ENCODE measurements around the gene MYBPHL.
"Not testable (repeated sequence)": the region's sequence is repeated elsewhere in the genome, so short reads cannot be mapped to it uniquely, and the experiment has no call there.

MYBPHL gene

DNA sequence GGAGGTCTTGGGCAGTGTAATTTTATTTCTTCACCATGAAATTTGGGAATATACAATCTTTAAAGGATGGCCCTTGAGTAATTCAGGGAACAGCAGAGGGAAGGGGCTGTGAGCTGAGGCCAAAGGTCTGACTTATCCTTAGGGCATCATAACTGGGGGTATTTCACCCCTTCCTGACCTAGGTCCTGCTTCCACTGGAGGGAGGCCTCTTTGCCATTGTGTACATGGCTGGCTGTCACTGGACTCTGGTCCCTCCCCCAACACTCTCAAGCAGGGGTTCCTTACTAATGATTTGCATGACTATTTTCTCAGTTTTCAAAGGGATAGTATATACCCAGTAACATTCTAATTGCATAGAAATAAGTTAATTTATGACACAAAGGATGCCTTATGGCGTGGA lies 16.7 kb downstream of the MYBPHL start:
- H3K9me3 ChIP-seq (ENCODE audit: control insufficient read depth, insufficient read depth, low read length), result no peaks in the 10 kb centered on the region
- no peak overlapping the region for H3K9ac ChIP-seq (ENCODE audit: low read depth, low read length)
- no peaks in the 10 kb centered on the region for H3K27me3 ChIP-seq (ENCODE audit: control insufficient read depth, insufficient read depth, low read length)
- no peak overlapping the region for H3K4me3 ChIP-seq (ENCODE audit: low read depth, low read length)
- peaks cover 5% of the 10 kb centered on the region for H3K4me1 ChIP-seq (ENCODE audit: control insufficient read depth, insufficient read depth, low read length)
- H3K36me3 ChIP-seq (ENCODE audit: control insufficient read depth, insufficient read depth, low read length), result no peaks in the 10 kb centered on the region

DNA sequence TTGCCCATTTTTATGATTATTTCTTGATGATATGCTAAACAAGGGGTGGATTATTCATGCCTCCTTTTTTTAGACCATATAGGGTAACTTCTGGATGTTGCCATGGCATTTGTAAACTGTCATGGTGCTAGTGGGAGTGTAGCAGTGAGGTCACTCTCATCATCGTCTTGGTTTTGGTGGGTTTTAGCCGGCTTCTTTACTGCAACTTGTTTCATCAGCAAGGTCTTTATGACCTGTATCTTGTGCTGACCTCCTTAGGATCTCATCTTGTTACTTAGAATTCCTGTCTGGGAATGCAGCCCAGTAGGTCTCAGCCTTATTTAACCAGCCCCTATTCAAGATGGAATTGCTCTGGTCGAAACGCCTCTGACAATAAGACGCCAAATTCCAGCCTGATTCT lies 20.0 kb downstream of the MYBPHL start:
- not testable (repeated sequence) for H3K27me3 ChIP-seq (ENCODE audit: control insufficient read depth, insufficient read depth, low read length)

DNA sequence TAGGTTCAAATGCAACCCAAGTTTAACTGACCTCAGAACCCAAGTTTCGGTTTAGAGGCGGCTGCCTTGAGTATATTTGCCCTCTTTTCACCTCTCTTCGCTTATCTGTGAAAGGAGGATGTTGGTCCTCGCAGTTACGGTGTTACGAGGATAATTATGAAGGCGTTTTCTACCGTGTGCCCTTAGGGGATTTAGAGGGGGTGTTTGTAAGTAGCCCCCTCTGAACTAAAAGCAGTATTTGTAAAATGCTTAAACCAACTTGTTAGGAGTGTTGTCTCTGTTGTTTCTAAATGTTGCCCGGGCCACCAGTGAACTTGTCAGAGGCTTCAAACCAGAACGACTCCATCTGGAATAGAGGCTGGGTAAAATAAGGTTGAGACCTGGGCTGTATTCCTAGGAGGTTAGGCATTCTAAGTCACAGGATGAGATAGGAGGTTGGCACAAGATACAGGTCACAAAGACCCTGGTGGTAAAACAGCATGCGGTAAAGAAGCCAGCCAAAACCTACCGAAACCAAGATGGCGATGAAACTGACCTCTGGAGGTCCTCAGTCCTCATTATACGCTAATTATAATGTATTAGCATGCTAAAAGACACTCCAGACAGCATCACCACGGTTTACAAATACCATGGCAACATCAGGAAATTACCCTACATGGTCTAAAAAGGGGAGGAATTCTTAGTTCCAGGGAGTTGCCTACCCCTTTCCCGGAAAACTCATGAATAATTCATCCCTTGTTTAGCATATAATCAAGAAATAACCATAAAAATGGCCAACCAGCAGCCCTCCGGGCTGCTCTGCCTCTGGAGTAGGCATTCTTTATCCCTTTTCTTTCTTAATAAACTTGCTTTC lies 22.8 kb downstream of the MYBPHL start:
- peak overlapping the region; percentile 100 for H3K4me3 ChIP-seq (ENCODE audit: low read depth, low read length)
- no peaks in the 10 kb centered on the region for H3K27me3 ChIP-seq (ENCODE audit: control insufficient read depth, insufficient read depth, low read length)
- H3K4me1 ChIP-seq (ENCODE audit: control insufficient read depth, insufficient read depth, low read length), result peaks cover 20% of the 10 kb centered on the region
- no peaks in the 10 kb centered on the region for H3K9me3 ChIP-seq (ENCODE audit: control insufficient read depth, insufficient read depth, low read length)
- H3K36me3 ChIP-seq (ENCODE audit: control insufficient read depth, insufficient read depth, low read length), result peaks cover 6% of the 10 kb centered on the region
- H3K9ac ChIP-seq (ENCODE audit: low read depth, low read length), result peak overlapping the region; percentile 79

More for the DNA sequence above, 20.0 kb downstream of the MYBPHL start:
- not testable (repeated sequence) for H3K36me3 ChIP-seq (ENCODE audit: control insufficient read depth, insufficient read depth, low read length); H3K9ac ChIP-seq (ENCODE audit: low read depth, low read length); H3K9me3 ChIP-seq (ENCODE audit: control insufficient read depth, insufficient read depth, low read length); H3K4me3 ChIP-seq (ENCODE audit: low read depth, low read length)
- H3K4me1 ChIP-seq (ENCODE audit: control insufficient read depth, insufficient read depth, low read length), result peaks cover 19% of the 10 kb centered on the region

DNA sequence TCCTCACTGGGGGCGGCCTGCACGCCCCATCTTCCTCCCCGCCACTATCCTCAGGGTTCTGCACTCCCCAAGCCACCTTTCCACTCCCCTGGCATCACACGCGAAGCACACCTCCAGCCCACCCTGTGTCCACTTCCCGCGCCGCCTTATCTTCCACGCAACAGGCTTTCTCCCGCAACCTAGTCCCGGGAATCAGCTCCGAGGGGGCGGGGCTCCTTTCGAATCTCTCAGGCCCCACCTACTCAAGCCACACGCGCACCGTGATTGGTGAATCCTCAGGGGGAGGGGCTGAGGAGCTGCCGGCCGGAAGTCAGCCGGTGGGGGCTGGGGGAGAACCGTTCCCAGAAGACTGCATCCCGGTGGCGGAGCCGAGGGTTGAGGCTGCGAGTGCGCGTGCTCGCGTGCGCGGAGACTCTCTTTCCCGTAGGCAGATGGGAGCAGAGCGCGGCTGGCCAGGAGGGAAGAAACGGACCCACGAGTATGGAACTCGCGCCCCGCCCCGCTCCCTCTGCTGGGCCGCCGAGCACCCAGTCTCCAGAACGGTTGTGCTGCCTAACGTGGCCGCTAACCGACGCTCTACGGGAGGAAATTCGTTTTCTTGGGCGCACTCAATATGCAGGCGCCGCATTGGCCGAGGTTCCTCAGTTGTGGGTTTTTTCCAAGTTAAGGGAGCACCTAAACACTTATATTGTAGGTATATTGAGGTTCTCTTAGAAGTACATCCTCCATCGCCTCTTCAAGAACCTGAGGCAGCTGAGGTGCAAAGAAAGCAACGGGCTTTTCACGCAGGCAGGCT lies 23.7 kb downstream of the MYBPHL start, which contains the start of gene PSRC1:
TSS of gene PSRC1 (minus strand) at position 194 of the 796 bp plus-strand sequence.
- H3K27me3 ChIP-seq (ENCODE audit: control insufficient read depth, insufficient read depth, low read length), result no peaks in the 10 kb centered on the region
- H3K4me3 ChIP-seq (ENCODE audit: low read depth, low read length), result peak within 1 kb of the TSS; percentile 100
- peaks cover 6% of the 10 kb centered on the region for H3K36me3 ChIP-seq (ENCODE audit: control insufficient read depth, insufficient read depth, low read length)
- H3K9me3 ChIP-seq (ENCODE audit: control insufficient read depth, insufficient read depth, low read length), result no peaks in the 10 kb centered on the region
- H3K9ac ChIP-seq (ENCODE audit: low read depth, low read length), result peak within 1 kb of the TSS; percentile 88
- peaks cover 20% of the 10 kb centered on the region for H3K4me1 ChIP-seq (ENCODE audit: control insufficient read depth, insufficient read depth, low read length)

DNA sequence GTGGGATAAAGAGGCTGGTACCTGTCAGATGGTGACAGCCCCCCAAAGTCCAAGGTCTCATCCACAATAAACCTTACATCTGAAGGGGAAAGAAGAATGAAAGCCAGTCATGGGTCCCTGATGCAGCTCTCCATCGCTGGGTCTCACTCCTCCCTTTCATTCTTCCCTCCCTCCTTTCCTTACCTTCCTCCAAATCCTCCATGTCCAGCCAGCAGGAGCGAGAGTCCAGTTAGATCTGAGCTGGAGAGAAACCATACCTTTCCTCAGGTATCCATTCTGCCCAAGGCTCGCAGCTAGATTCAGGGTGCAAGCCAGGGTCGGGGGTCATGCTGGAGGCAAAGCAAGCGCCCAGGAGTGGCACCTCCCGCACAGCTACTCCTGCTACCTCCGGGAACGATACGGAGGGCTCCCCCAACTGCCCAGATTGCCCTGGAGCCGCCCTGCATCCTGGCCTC lies 24.3 kb downstream of the MYBPHL start:
- H3K36me3 ChIP-seq (ENCODE audit: control insufficient read depth, insufficient read depth, low read length), result peaks cover 6% of the 10 kb centered on the region
- H3K9ac ChIP-seq (ENCODE audit: low read depth, low read length), result peak overlapping the region; percentile 88
- H3K4me3 ChIP-seq (ENCODE audit: low read depth, low read length), result peak overlapping the region; percentile 100
- H3K9me3 ChIP-seq (ENCODE audit: control insufficient read depth, insufficient read depth, low read length), result no peaks in the 10 kb centered on the region
- H3K27me3 ChIP-seq (ENCODE audit: control insufficient read depth, insufficient read depth, low read length), result no peaks in the 10 kb centered on the region
- H3K4me1 ChIP-seq (ENCODE audit: control insufficient read depth, insufficient read depth, low read length), result peaks cover 20% of the 10 kb centered on the region

DNA sequence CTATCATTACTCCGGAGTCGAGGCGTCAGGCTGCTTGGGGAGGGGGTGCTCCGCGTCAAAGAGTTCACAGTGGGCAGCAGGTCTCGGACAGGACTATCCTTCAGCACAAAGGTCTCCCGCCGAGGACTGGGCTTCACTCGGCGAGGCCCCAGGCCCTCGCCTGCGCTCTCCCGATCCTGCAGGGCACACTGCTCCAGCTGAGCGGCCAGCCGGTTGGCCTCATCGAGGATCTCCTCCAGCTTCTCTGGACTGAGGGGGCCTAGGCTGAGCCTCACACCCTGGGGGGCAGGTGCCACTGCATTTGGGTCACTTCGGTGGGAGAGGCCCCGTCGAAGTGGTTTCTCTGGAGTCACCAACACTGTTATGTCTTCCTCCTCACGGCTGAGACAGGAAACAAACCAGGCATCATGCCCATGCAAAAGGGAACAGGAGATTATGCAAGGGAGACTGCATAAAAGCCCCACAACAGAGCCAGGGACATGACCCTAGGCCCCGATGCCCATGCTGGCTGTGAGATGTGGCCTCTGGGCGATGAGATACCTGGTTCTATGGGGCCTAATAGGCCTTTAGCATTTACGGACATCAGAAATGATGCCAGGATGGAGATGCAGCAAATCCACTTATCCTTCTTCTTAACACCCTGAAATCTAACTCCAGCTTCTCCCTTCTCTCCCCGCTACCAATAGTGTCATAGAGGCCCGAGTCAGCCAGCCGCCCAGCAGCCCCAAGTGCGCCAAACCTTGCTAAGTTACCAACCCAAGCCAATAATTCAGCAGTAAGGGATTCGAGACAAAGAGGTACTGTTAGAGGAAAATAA lies 24.9 kb downstream of the MYBPHL start:
- peaks cover 20% of the 10 kb centered on the region for H3K4me1 ChIP-seq (ENCODE audit: control insufficient read depth, insufficient read depth, low read length)
- no peaks in the 10 kb centered on the region for H3K9me3 ChIP-seq (ENCODE audit: control insufficient read depth, insufficient read depth, low read length)
- no peaks in the 10 kb centered on the region for H3K27me3 ChIP-seq (ENCODE audit: control insufficient read depth, insufficient read depth, low read length)
- H3K9ac ChIP-seq (ENCODE audit: low read depth, low read length), result peak overlapping the region; percentile 88
- H3K36me3 ChIP-seq (ENCODE audit: control insufficient read depth, insufficient read depth, low read length), result peaks cover 6% of the 10 kb centered on the region
- H3K4me3 ChIP-seq (ENCODE audit: low read depth, low read length), result peak overlapping the region; percentile 100

DNA sequence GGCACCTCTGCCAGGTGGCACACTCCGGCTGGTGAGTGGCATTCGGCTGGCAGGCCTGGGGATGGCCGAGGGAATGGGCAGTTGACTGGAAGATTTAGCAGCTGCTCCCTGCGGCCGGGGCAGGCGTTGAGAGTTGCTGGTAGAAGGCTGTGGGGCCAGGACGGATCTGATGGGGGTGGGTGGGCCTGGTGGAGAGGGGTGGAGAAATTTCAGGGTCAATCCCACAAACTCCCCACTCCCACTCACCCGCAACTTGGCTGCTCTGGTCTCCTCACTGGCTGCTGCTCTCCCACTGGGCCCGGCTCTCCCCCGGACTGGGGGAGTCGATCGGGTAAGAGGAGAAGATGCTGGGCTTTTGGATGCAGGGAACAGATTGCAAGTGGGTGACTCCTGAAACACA lies 25.9 kb downstream of the MYBPHL start:
- Histone ChIP-seq H3K9ac (ENCODE audit: low read depth, low read length) (no peak overlapping the region), H3K4me3 (ENCODE audit: low read depth, low read length) (peak overlapping the region; percentile 100), H3K36me3 (ENCODE audit: control insufficient read depth, insufficient read depth, low read length) (peaks cover 6% of the 10 kb centered on the region), H3K27me3 (ENCODE audit: control insufficient read depth, insufficient read depth, low read length) (no peaks in the 10 kb centered on the region), H3K9me3 (ENCODE audit: control insufficient read depth, insufficient read depth, low read length) (no peaks in the 10 kb centered on the region), H3K4me1 (ENCODE audit: control insufficient read depth, insufficient read depth, low read length) (peaks cover 20% of the 10 kb centered on the region)

DNA sequence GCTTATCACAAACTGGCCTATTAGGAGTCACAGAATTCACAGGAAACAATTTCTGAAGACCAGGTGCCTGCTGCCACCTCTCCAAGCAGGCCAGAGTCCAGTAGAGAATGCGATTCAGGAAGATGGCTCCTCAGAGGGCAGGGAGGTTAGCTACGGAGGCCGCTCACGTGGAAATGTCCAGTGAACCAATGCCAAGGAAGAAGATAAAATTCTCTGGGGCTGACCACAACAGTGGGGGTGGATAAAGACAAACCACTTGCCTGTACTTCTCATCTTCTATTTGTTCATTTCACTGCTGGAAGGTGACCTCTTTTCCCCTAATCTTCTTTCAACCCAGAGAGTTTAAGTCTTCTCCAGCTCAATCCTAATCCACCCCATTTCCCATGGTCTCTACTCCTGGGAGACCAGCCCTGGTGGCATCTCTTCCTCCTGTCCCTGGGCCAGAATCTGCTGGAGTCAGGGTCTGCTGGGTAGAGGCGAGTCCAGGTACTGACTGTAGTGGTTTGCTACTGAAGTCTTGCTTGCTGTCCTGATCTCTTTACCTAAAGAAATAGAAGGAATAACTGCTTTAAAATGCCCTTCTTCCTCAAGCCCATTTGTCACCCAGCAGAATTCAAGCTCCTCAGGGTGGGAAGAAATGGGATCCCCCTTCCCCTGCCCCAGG lies 27.1 kb downstream of the MYBPHL start:
- H3K36me3 ChIP-seq (ENCODE audit: control insufficient read depth, insufficient read depth, low read length), result peaks cover 6% of the 10 kb centered on the region
- no peaks in the 10 kb centered on the region for H3K9me3 ChIP-seq (ENCODE audit: control insufficient read depth, insufficient read depth, low read length)
- no peak overlapping the region for H3K9ac ChIP-seq (ENCODE audit: low read depth, low read length)
- H3K27me3 ChIP-seq (ENCODE audit: control insufficient read depth, insufficient read depth, low read length), result no peaks in the 10 kb centered on the region
- no peak overlapping the region for H3K4me3 ChIP-seq (ENCODE audit: low read depth, low read length)
- H3K4me1 ChIP-seq (ENCODE audit: control insufficient read depth, insufficient read depth, low read length), result peaks cover 22% of the 10 kb centered on the region

DNA sequence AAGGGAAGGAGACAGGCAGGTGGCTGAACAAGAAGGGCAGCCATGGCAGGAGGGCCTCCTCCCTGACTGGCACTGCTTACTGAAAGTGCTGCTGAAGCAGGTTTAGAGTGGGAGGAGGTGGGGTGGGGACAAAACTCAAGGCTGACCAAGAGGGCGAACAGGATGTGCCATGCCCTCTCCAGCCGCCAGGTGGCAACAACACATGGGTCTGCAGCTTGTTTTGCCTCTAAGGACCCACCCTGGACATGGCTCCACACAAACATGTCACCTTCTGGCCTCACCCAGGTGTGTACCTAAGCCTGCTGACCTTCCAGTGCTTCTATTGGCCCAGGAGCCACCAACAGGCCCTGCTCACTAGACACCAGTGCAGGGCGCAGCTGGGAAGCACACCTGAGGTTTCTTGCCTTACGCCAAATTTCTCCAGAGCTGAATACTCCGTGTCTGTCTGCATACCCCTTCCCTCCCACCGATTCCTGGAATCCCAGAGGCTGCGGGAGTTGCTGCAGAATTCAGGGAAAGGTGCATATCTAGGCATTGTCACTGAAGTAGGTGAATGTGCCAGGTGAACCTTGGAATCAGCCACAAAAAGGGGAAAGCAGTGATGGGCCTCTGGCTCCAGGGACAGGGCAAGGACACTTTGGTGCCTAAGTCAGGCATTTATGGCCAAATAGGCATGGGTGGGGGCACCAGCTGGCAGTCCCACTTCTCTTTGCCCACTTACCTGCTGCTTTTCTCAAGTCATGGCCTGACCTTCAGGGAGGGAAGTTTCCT lies 29.2 kb downstream of the MYBPHL start:
- Histone ChIP-seq H3K27me3 (ENCODE audit: control insufficient read depth, insufficient read depth, low read length) (no peaks in the 10 kb centered on the region), H3K9ac (ENCODE audit: low read depth, low read length) (peak overlapping the region; percentile 4), H3K4me3 (ENCODE audit: low read depth, low read length) (no peak overlapping the region), H3K36me3 (ENCODE audit: control insufficient read depth, insufficient read depth, low read length) (peaks cover 8% of the 10 kb centered on the region), H3K9me3 (ENCODE audit: control insufficient read depth, insufficient read depth, low read length) (no peaks in the 10 kb centered on the region), H3K4me1 (ENCODE audit: control insufficient read depth, insufficient read depth, low read length) (peaks cover 21% of the 10 kb centered on the region)

DNA sequence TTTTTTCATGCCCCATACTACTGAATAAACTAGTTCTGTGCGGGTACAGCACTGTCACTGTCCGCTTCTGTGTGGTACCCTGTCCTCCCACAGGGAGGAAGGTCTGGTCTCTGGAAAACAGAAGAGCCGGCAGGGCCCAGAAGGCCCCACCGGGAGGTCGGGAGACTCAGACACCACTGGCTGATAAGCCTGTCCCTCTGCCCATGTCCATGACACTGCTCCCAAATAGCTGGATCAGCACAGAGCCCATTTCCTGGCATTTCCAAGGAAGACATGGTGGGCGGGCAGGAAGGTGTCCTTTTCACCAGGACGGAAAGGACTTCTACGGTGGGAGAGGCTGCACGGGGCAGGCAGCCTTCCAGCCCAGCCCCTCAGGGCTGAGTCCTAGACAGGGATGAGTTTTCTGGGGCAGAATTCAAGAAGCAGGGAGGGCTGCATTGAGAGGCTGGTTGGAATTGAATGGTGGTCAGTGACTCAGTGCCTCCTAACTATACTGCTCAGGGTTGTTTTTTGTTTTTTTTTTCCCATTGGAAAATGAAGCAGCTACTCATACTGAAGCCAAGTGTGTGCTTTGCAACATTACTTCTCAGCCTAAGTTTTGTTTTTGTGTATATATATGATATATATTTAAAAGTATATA lies 31.0 kb downstream of the MYBPHL start:
- H3K4me3 ChIP-seq (ENCODE audit: low read depth, low read length), result no peak overlapping the region
- peaks cover 16% of the 10 kb centered on the region for H3K4me1 ChIP-seq (ENCODE audit: control insufficient read depth, insufficient read depth, low read length)
- H3K9ac ChIP-seq (ENCODE audit: low read depth, low read length), result no peak overlapping the region
- H3K36me3 ChIP-seq (ENCODE audit: control insufficient read depth, insufficient read depth, low read length), result peaks cover 23% of the 10 kb centered on the region
- H3K9me3 ChIP-seq (ENCODE audit: control insufficient read depth, insufficient read depth, low read length), result no peaks in the 10 kb centered on the region
- no peaks in the 10 kb centered on the region for H3K27me3 ChIP-seq (ENCODE audit: control insufficient read depth, insufficient read depth, low read length)
